Trophoblast cell (in vitro differentiated cells and primary cell): ENCODE measurements around the gene ZFAND2B.

ENCODE experiments used
- DNase-seq, 2 donors: peaks; one replicate each; pipeline ENCODE4 v3.0.0-alpha.2; 2016
- H2AFZ ChIP-seq: 2 replicates; pipeline ENCODE4 v1.6.1; 2013; ENCODE audit warnings: low read length, moderate library complexity, mild to moderate bottlenecking; ENCODE audit not compliant: insufficient read depth, poor library complexity
- H2AK5ac ChIP-seq: 2 replicates; pipeline ENCODE4 v1.6.1; 2013; ENCODE audit warnings: mild to moderate bottlenecking, low read length
- H2BK120ac ChIP-seq: 2 replicates; pipeline ENCODE4 v1.6.1; 2013; ENCODE audit warnings: low read length, mild to moderate bottlenecking, moderate library complexity; ENCODE audit not compliant: insufficient read depth, poor library complexity
- H2BK12ac ChIP-seq: 2 replicates; pipeline ENCODE4 v1.6.1; 2013; ENCODE audit warnings: mild to moderate bottlenecking, low read length, moderate library complexity
- H2BK5ac ChIP-seq: 2 replicates; pipeline ENCODE4 v1.6.1; 2013; ENCODE audit warnings: low read length, low read depth, moderate library complexity, mild to moderate bottlenecking; ENCODE audit not compliant: poor library complexity
- H3K14ac ChIP-seq: 2 replicates; pipeline ENCODE4 v1.6.1; 2013; ENCODE audit warnings: mild to moderate bottlenecking, low read length
- H3K18ac ChIP-seq: 2 replicates; pipeline ENCODE4 v1.6.1; 2013; ENCODE audit warnings: mild to moderate bottlenecking, low read length
- H3K23ac ChIP-seq: 2 replicates; pipeline ENCODE4 v1.6.1; 2013; ENCODE audit warnings: low read length
- H3K27ac ChIP-seq: 2 replicates; pipeline ENCODE4 v1.5.1; 2013; ENCODE audit warnings: low read depth, mild to moderate bottlenecking, inconsistent platforms, low read length, moderate library complexity
- H3K27me3 ChIP-seq: 2 replicates; pipeline ENCODE4 v1.6.1; 2013; ENCODE audit warnings: inconsistent platforms, mild to moderate bottlenecking, low read length, moderate library complexity; ENCODE audit not compliant: insufficient read depth
- H3K36me3 ChIP-seq, 2 experiments: 1 replicate in 1 of 2; 2 replicates in 1 of 2; pipeline ENCODE4 v1.6.1; 2013; ENCODE audit warnings: low read length in 2 of 2, mild to moderate bottlenecking in 2 of 2, moderate library complexity in 1 of 2; ENCODE audit not compliant: insufficient read depth in 2 of 2, control insufficient read depth in 1 of 2
- H3K4ac ChIP-seq: 2 replicates; pipeline ENCODE4 v1.6.1; 2013; ENCODE audit warnings: low read depth, mild to moderate bottlenecking, low read length, moderate library complexity
- H3K4me1 ChIP-seq, 2 experiments: 1 replicate in 1 of 2; 2 replicates in 1 of 2; pipeline ENCODE4 v1.6.1; 2013; ENCODE audit warnings: low read length in 2 of 2, mild to moderate bottlenecking in 2 of 2, moderate library complexity in 1 of 2; ENCODE audit not compliant: insufficient read depth in 2 of 2, control insufficient read depth in 1 of 2
- H3K4me2 ChIP-seq: 2 replicates; pipeline ENCODE4 v1.6.1; 2013; ENCODE audit warnings: inconsistent platforms, mild to moderate bottlenecking, low read length, moderate library complexity
- H3K4me3 ChIP-seq: 2 replicates; pipeline ENCODE4 v1.5.1; 2013; ENCODE audit warnings: mild to moderate bottlenecking, low read depth, low read length, inconsistent platforms
- H3K79me1 ChIP-seq: one replicate; pipeline ENCODE4 v1.6.1; 2013; ENCODE audit warnings: low read length
- H3K79me2 ChIP-seq: 2 replicates; pipeline ENCODE4 v1.6.1; 2013; ENCODE audit warnings: low read length, mild to moderate bottlenecking; ENCODE audit not compliant: control insufficient read depth, insufficient read depth, poor library complexity
- H3K9ac ChIP-seq: 2 replicates; pipeline ENCODE4 v1.6.1; 2013; ENCODE audit warnings: mild to moderate bottlenecking, low read length
- H3K9me3 ChIP-seq: 2 replicates; pipeline ENCODE4 v1.6.1; 2013; ENCODE audit warnings: low read depth, mild to moderate bottlenecking, control low read depth, inconsistent platforms, low read length; ENCODE audit not compliant: insufficient read depth
- H4K12ac ChIP-seq: 2 replicates; pipeline ENCODE4 v1.6.1; 2013; ENCODE audit warnings: low read depth, mild to moderate bottlenecking, low read length, moderate library complexity
- H4K8ac ChIP-seq: 2 replicates; pipeline ENCODE4 v1.6.1; 2013; ENCODE audit warnings: low read depth, mild to moderate bottlenecking, low read length, moderate library complexity
- H4K91ac ChIP-seq: one replicate; pipeline ENCODE4 v1.6.1; 2013; ENCODE audit warnings: low read depth, mild to moderate bottlenecking, low read length, moderate library complexity
- WGBS: extraction: QIAGEN DNeasy Blood & Tissue Kit; methylation state at CpG from one replicate; pipeline ENCODE4 v1.1.7; 2013; ENCODE audit warnings: missing lambda C conversion rate; ENCODE audit not compliant: insufficient read length, insufficient coverage; ENCODE audit errors: extremely low coverage; 5-methylcytosine and 5-hydroxymethylcytosine counted together

ZFAND2B gene

GRCh38 chr2:219213026-219213415 is 6.4 kb downstream of the ZFAND2B start:
- Histone ChIP-seq H3K36me3 (peaks cover 58 to 65% of the 10 kb centered on the region in 2 experiments), H4K91ac (no peak overlapping the region), H4K12ac (no peak overlapping the region), H3K79me2 (peaks cover 1% of the 10 kb centered on the region), H3K4me2 (no peak overlapping the region), H3K18ac (no peak overlapping the region), H3K9ac (no peak overlapping the region), H3K27me3 (no peaks in the 10 kb centered on the region), H3K4me1 (peaks cover 2 to 5% of the 10 kb centered on the region in 2 experiments), H3K27ac (no peak overlapping the region), H3K79me1 (peaks cover 2% of the 10 kb centered on the region), H2AK5ac (no peak overlapping the region), H2BK12ac (no peak overlapping the region), H2AFZ (no peak overlapping the region), H4K8ac (no peak overlapping the region), H3K9me3 (no peaks in the 10 kb centered on the region), H2BK120ac (no peak overlapping the region), H3K4me3 (no peak overlapping the region), H3K4ac (no peak overlapping the region), H3K14ac (no peak overlapping the region), H3K23ac (no peak overlapping the region), H2BK5ac (no peak overlapping the region)
- WGBS, result no CpG with 5 or more reads among the region's 8 CpGs
- no peak for DNase-seq

GRCh38 chr2:219213486-219214071 is 7.0 kb downstream of the ZFAND2B start:
- Histone ChIP-seq H3K27ac (no peak overlapping the region), H2BK5ac (no peak overlapping the region), H3K18ac (no peak overlapping the region), H3K4me3 (no peak overlapping the region), H3K9ac (no peak overlapping the region), H3K4me2 (no peak overlapping the region), H3K36me3 (peaks cover 53 to 59% of the 10 kb centered on the region in 2 experiments), H4K12ac (no peak overlapping the region), H3K23ac (no peak overlapping the region), H3K79me1 (peaks cover 7% of the 10 kb centered on the region), H3K27me3 (no peaks in the 10 kb centered on the region), H3K4ac (no peak overlapping the region), H3K9me3 (no peaks in the 10 kb centered on the region), H3K79me2 (peaks cover 7% of the 10 kb centered on the region), H2AFZ (no peak overlapping the region), H3K4me1 (peaks cover 5 to 10% of the 10 kb centered on the region in 2 experiments), H2BK120ac (no peak overlapping the region), H4K8ac (no peak overlapping the region), H2BK12ac (no peak overlapping the region), H2AK5ac (no peak overlapping the region), H3K14ac (no peak overlapping the region), H4K91ac (no peak overlapping the region)
- WGBS, result no CpG with 5 or more reads among the region's 10 CpGs
- no peak for DNase-seq

- H3K4me1 ChIP-seq, result peaks cover 6 to 12% of the 10 kb centered on the region in 2 experiments
- H2AFZ ChIP-seq, result no peak overlapping the region
- no peak overlapping the region for H4K91ac ChIP-seq
- H3K79me1 ChIP-seq, result peaks cover 11% of the 10 kb centered on the region
- no peak overlapping the region for H3K4me2 ChIP-seq
- no peak overlapping the region for H2AK5ac ChIP-seq
- H3K4ac ChIP-seq, result no peak overlapping the region
- H3K79me2 ChIP-seq, result peaks cover 8% of the 10 kb centered on the region
- no peak overlapping the region for H3K18ac ChIP-seq
- no peak overlapping the region for H3K4me3 ChIP-seq
- H3K27ac ChIP-seq, result no peak overlapping the region
- no CpG with 5 or more reads among the region's 15 CpGs for WGBS
- H3K36me3 ChIP-seq, result peaks cover 49 to 54% of the 10 kb centered on the region in 2 experiments
- H3K23ac ChIP-seq, result no peak overlapping the region
- peak overlapping the region; percentile 22 for H4K12ac ChIP-seq
- no peak overlapping the region for H2BK12ac ChIP-seq
- H2BK120ac ChIP-seq, result no peak overlapping the region
- no peak overlapping the region for H3K14ac ChIP-seq
- no peak overlapping the region for H3K9ac ChIP-seq
- no peak overlapping the region for H4K8ac ChIP-seq
- H3K27me3 ChIP-seq, result no peaks in the 10 kb centered on the region
- no peak overlapping the region for H2BK5ac ChIP-seq
- DNase-seq, result no peak
- H3K9me3 ChIP-seq, result no peaks in the 10 kb centered on the region
Measured at GRCh38 chr2:219214141-219214540, 7.6 kb downstream of the ZFAND2B start.

GRCh38 chr2:219214786-219215185 is 8.2 kb downstream of the ZFAND2B start:
- Histone ChIP-seq H2BK12ac (no peak overlapping the region), H3K36me3 (peaks cover 44 to 49% of the 10 kb centered on the region in 2 experiments), H4K91ac (no peak overlapping the region), H3K9ac (no peak overlapping the region), H3K27ac (no peak overlapping the region), H3K4me3 (no peak overlapping the region), H3K27me3 (no peaks in the 10 kb centered on the region), H3K4me1 (peaks cover 10 to 15% of the 10 kb centered on the region in 2 experiments), H3K4me2 (no peak overlapping the region), H3K23ac (no peak overlapping the region), H2AK5ac (no peak overlapping the region), H3K79me1 (peaks cover 12% of the 10 kb centered on the region), H3K18ac (no peak overlapping the region), H3K14ac (no peak overlapping the region), H2BK120ac (no peak overlapping the region), H4K12ac (no peak overlapping the region), H2BK5ac (no peak overlapping the region), H3K9me3 (no peaks in the 10 kb centered on the region), H3K4ac (no peak overlapping the region), H3K79me2 (peaks cover 8% of the 10 kb centered on the region), H2AFZ (no peak overlapping the region), H4K8ac (no peak overlapping the region)
- no CpG with 5 or more reads among the region's 6 CpGs for WGBS
- no peak for DNase-seq
